Fibroblast of lung (primary cell): ENCODE measurements around the gene GTF2H1. TPM values are rescaled to one million over a fixed set of nuclear protein-coding genes. Genes with fewer than 3 reads are reported as not detected.
"Not testable (repeated sequence)": the region's sequence is repeated elsewhere in the genome, so short reads cannot be mapped to it uniquely, and the experiment has no call there.

ENCODE experiments used
- DNase-seq, 2 donors: peaks; one replicate each; pipeline versions ENCODE4 v3.0.0 to v3.0.0-alpha.2; 2010; ENCODE audit warnings: low read depth in 2 of 2
- H2AFZ ChIP-seq: 2 replicates; pipeline ENCODE4 v1.5.1; 2012; ENCODE audit warnings: low read length, control low read depth, inconsistent platforms
- H3K27ac ChIP-seq: 2 replicates; pipeline ENCODE4 v1.5.1; 2011; ENCODE audit warnings: low read length, control low read depth; ENCODE audit not compliant: insufficient read depth
- H3K27me3 ChIP-seq: 2 replicates; pipeline ENCODE4 v1.5.1; 2011; ENCODE audit warnings: mild to moderate bottlenecking, low read length; ENCODE audit not compliant: control insufficient read depth, insufficient read depth
- H3K36me3 ChIP-seq: 2 replicates; pipeline ENCODE4 v1.5.1; 2011; ENCODE audit warnings: low read length; ENCODE audit not compliant: control insufficient read depth, insufficient read depth
- H3K4me1 ChIP-seq: 2 replicates; pipeline ENCODE4 v1.5.1; 2011; ENCODE audit warnings: low read length; ENCODE audit not compliant: control insufficient read depth, insufficient read depth; ENCODE audit errors: extremely low read depth
- H3K4me2 ChIP-seq: 2 replicates; pipeline ENCODE4 v1.5.1; 2011; ENCODE audit warnings: low read length, control low read depth; ENCODE audit not compliant: insufficient read depth; ENCODE audit errors: extremely low read depth
- H3K4me3 ChIP-seq, 4 experiments: fragments of 200-600 bp in 1 of 4; sonication (generic) in 1 of 4; replicated peaks in 1 of 4; 2 replicates each; pipeline ENCODE4 v1.5.1; 2011 to 2016; ENCODE audit warnings: low read length in 4 of 4, low read depth in 3 of 4, mild to moderate bottlenecking in 3 of 4, control low read depth in 2 of 4, inconsistent platforms in 1 of 4, mixed read lengths in 1 of 4; ENCODE audit not compliant: insufficient read depth in 1 of 4; ENCODE audit errors: control extremely low read depth in 1 of 4
- H3K79me2 ChIP-seq: 2 replicates; pipeline ENCODE4 v1.5.1; 2012; ENCODE audit warnings: mild to moderate bottlenecking, low read length, inconsistent platforms; ENCODE audit not compliant: control insufficient read depth, insufficient read depth
- H3K9ac ChIP-seq: 2 replicates; pipeline ENCODE4 v1.5.1; 2011; ENCODE audit warnings: mild to moderate bottlenecking, low read length, control low read depth; ENCODE audit not compliant: insufficient read depth
- H3K9me3 ChIP-seq: 2 replicates; pipeline ENCODE4 v1.5.1; 2012; ENCODE audit warnings: low read depth, low read length; ENCODE audit not compliant: control insufficient read depth, insufficient read depth
- H4K20me1 ChIP-seq: 2 replicates; pipeline ENCODE4 v1.5.1; 2011; ENCODE audit warnings: low read length; ENCODE audit not compliant: control insufficient read depth, insufficient read depth; ENCODE audit errors: extremely low read depth
- EZH2 ChIP-seq: IDR thresholded peaks from 2 replicates; pipeline ENCODE4 v1.5.1; 2012; ENCODE audit warnings: low read length, control low read depth, mild to moderate bottlenecking; ENCODE audit errors: missing control alignments
- polyA plus RNA-seq, 2 donors: library from polyadenylated mRNA; depleted of rRNA in 1 of 2; stranded (reverse) in 1 of 2; unstranded in 1 of 2; fragments of >200 nt; gene quantifications; 2 replicates each; pipeline ENCODE4 v1.2.1, GENCODE V29; 2011 to 2012; ENCODE audit warnings: missing spikeins in 1 of 2
- total RNA-seq: library from RNA; depleted of rRNA; stranded (reverse); fragments of >200 nt; gene quantifications from 2 replicates; pipeline ENCODE4 v1.2.1, GENCODE V29; 2014
- TF ChIP-seq, protein P1 (sequence below), 2 donors: IDR thresholded peaks in 1 of 2; conservative IDR thresholded peaks in 1 of 2; 1 replicate in 1 of 2; 2 replicates in 1 of 2; pipeline ENCODE4 v1.5.1; 2011 to 2012; ENCODE audit warnings: low read length in 2 of 2, control low read depth in 1 of 2, inconsistent platforms in 1 of 2, low read depth in 1 of 2, mild to moderate bottlenecking in 1 of 2

Gene GTF2H1
- total and polyA plus RNA-seq, 2 donors (not counting 1 experiment from before 2014, with no cell fraction given), result 56.1 to 63.6 TPM

GRCh38 chr11:18395735-18396504 is 73.6 kb downstream of the GTF2H1 start:
- H3K36me3 ChIP-seq, result peaks cover 6% of the 10 kb centered on the region
- peaks cover 2% of the 10 kb centered on the region for H4K20me1 ChIP-seq
- no peaks in the 10 kb centered on the region for H3K9me3 ChIP-seq
- peak overlapping the region; percentile 79 to 99 (median 94) for H3K4me3 ChIP-seq
- H2AFZ ChIP-seq, result no peak overlapping the region
- peaks cover 5% of the 10 kb centered on the region for H3K4me1 ChIP-seq
- H3K9ac ChIP-seq, result peak overlapping the region; percentile 98
- peak overlapping the region; percentile 96 for H3K27ac ChIP-seq
- H3K79me2 ChIP-seq, result peaks cover 48% of the 10 kb centered on the region
- TF ChIP-seq, protein P1, sequence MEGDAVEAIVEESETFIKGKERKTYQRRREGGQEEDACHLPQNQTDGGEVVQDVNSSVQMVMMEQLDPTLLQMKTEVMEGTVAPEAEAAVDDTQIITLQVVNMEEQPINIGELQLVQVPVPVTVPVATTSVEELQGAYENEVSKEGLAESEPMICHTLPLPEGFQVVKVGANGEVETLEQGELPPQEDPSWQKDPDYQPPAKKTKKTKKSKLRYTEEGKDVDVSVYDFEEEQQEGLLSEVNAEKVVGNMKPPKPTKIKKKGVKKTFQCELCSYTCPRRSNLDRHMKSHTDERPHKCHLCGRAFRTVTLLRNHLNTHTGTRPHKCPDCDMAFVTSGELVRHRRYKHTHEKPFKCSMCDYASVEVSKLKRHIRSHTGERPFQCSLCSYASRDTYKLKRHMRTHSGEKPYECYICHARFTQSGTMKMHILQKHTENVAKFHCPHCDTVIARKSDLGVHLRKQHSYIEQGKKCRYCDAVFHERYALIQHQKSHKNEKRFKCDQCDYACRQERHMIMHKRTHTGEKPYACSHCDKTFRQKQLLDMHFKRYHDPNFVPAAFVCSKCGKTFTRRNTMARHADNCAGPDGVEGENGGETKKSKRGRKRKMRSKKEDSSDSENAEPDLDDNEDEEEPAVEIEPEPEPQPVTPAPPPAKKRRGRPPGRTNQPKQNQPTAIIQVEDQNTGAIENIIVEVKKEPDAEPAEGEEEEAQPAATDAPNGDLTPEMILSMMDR (conservative IDR thresholded peaks at IDR 0.05 in 1 of 2, IDR thresholded peaks at IDR 0.05 in 1 of 2; ENCODE audit: low read depth in 1 of 2, low read length in 2 of 2), result no peak
- TF ChIP-seq EZH2, result no peak
- H3K27me3 ChIP-seq, result no peaks in the 10 kb centered on the region
- H3K4me2 ChIP-seq, result peak overlapping the region; percentile 88
- DNase-seq, result peak; percentile 99 to 100

GRCh38 chr11:18397921-18398320 is 75.6 kb downstream of the GTF2H1 start:
- no peak for DNase-seq
- no peak overlapping the region for H3K4me2 ChIP-seq
- no peak overlapping the region for H3K9ac ChIP-seq

DNA sequence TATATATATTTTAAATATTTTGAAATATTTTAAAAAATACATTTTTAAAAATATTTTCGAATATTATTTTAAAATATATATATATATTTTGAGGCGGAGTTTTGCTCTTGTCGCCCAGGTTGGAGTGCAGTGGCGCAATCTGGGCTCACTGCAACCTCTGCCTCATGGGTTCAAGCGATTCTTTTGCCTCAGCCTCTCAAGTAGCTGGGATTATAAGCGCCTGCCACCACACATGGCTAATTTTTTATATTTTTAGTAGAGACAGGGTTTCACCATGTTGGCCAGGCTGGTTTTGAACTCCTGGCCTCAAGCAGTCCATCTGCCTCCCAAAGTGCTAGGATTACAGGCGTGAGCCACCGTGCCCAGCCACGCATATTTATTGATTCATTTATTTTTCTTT is 78.7 kb downstream of the GTF2H1 start:
- not testable (repeated sequence) for H3K4me3 ChIP-seq, H3K27me3 ChIP-seq, H3K4me2 ChIP-seq, H2AFZ ChIP-seq, H3K27ac ChIP-seq, DNase-seq, H3K4me1 ChIP-seq, H3K9ac ChIP-seq, H3K9me3 ChIP-seq, H4K20me1 ChIP-seq
- Histone ChIP-seq H3K79me2 (peaks cover 39% of the 10 kb centered on the region), H3K36me3 (peaks cover 19% of the 10 kb centered on the region)

More at GRCh38 chr11:18397921-18398320, 75.6 kb downstream of the GTF2H1 start:
- Histone ChIP-seq H3K27me3 (no peaks in the 10 kb centered on the region), H3K4me1 (peaks cover 5% of the 10 kb centered on the region), H3K79me2 (peaks cover 50% of the 10 kb centered on the region), H3K4me3 (no peak overlapping the region), H2AFZ (no peak overlapping the region), H4K20me1 (peaks cover 2% of the 10 kb centered on the region), H3K36me3 (peaks cover 12% of the 10 kb centered on the region), H3K27ac (no peak overlapping the region), H3K9me3 (no peaks in the 10 kb centered on the region)
- TF ChIP-seq, protein P1 (conservative IDR thresholded peaks at IDR 0.05 in 1 of 2, IDR thresholded peaks at IDR 0.05 in 1 of 2; ENCODE audit: low read depth in 1 of 2, low read length in 2 of 2), result no peak
- TF ChIP-seq EZH2, result no peak
